Measurements from ENCODE around the gene LEFTY2.

The LEFTY2 gene

GRCh38 chr1:225928186-225929175, 12.5 kb downstream of the LEFTY2 start:
- no peak for DNase-seq

GRCh38 chr1:225926551-225927113, 14.4 kb downstream of the LEFTY2 start:
- no peak for DNase-seq

- DNase-seq = peak; percentile 98
Observed at GRCh38 chr1:225923692-225924555, 17.1 kb downstream of the LEFTY2 start, which contains the start of gene PYCR2. Gene PYCR2 (minus strand): TSS chr1:225924250. CDS start chr1:225924110, 140 bp downstream.

- DNase-seq = no peak
Observed at GRCh38 chr1:225923381-225923691, 17.7 kb downstream of the LEFTY2 start.

- no peak for DNase-seq
Observed at GRCh38 chr1:225921734-225922709, 19.0 kb downstream of the LEFTY2 start.

GRCh38 chr1:225919906-225920305, 21.1 kb downstream of the LEFTY2 start:
- no peak for DNase-seq

GRCh38 chr1:225918280-225918679, 22.7 kb downstream of the LEFTY2 start:
- no peak for DNase-seq

- DNase-seq = no peak
Observed at GRCh38 chr1:225917536-225917935, 23.5 kb downstream of the LEFTY2 start.

GRCh38 chr1:225917101-225917500, 23.9 kb downstream of the LEFTY2 start:
- DNase-seq = no peak

GRCh38 chr1:225915538-225915991, 25.5 kb downstream of the LEFTY2 start:
- no peak for DNase-seq

- DNase-seq = no peak
Observed at GRCh38 chr1:225914947-225915346, 26.1 kb downstream of the LEFTY2 start.

GRCh38 chr1:225914391-225914790, 26.6 kb downstream of the LEFTY2 start:
- no peak for DNase-seq

- DNase-seq = no peak
Observed at GRCh38 chr1:225911191-225912130, 29.6 kb downstream of the LEFTY2 start.

GRCh38 chr1:225909477-225909876, 31.5 kb downstream of the LEFTY2 start:
- DNase-seq = peak; percentile 44

- DNase-seq = peak; percentile 80
Observed at GRCh38 chr1:225908773-225909172, 32.2 kb downstream of the LEFTY2 start.

GRCh38 chr1:225908013-225908640, 32.9 kb downstream of the LEFTY2 start:
- no peak for DNase-seq

GRCh38 chr1:225907341-225907740, 33.7 kb downstream of the LEFTY2 start:
- no peak for DNase-seq

- DNase-seq = no peak
Observed at GRCh38 chr1:225906467-225906866, 34.6 kb downstream of the LEFTY2 start.

- no peak for DNase-seq
Observed at GRCh38 chr1:225903623-225904022, 37.4 kb downstream of the LEFTY2 start.

All from NCI-H774 (cell line).